ENCODE data around the gene NCOA1. TPM values are rescaled to one million over a fixed set of nuclear protein-coding genes. Genes with fewer than 3 reads are reported as not detected.
"Not testable (repeated sequence)": the region's sequence is repeated elsewhere in the genome, so short reads cannot be mapped to it uniquely, and the experiment has no call there.

Gene NCOA1
- polyA plus RNA-seq, 3 donors = 7.3 to 30.2 (median 10.2) TPM

GRCh38 chr2:24548058-24548457 is 57.0 kb downstream of the NCOA1 start:
- Histone ChIP-seq H2AFZ (ENCODE audit: insufficient read depth, low read depth, low read length, poor library complexity, severe bottlenecking) (no peak overlapping the region), H3K36me3 (replicated peaks in 1 of 2; ENCODE audit: control insufficient read depth in 1 of 2, insufficient read depth in 2 of 2, low read length in 2 of 2) (no peaks in the 10 kb centered on the region), H4K20me1 (ENCODE audit: insufficient read depth, low read length) (peaks cover 94% of the 10 kb centered on the region), H3K4me2 (replicated peaks; ENCODE audit: extremely low read depth, low read length, poor library complexity, severe bottlenecking) (no peak overlapping the region), H3K27ac (ENCODE audit: low read depth in 1 of 2, low read length in 2 of 2) (no peak overlapping the region), H3K9me3 (replicated peaks in 1 of 2; ENCODE audit: control insufficient read depth in 1 of 2, insufficient read depth in 1 of 2, low read length in 2 of 2) (peaks cover 0 to 32% of the 10 kb centered on the region in 2 donors), H3K9ac (ENCODE audit: insufficient read depth, low read length, poor library complexity, severe bottlenecking) (no peak overlapping the region), H3K79me2 (ENCODE audit: insufficient read depth, low read length) (peaks cover 7% of the 10 kb centered on the region), H3K27me3 (ENCODE audit: control insufficient read depth in 2 of 2, insufficient read depth in 2 of 2, low read length in 2 of 2) (no peaks in the 10 kb centered on the region), H3K4me3 (replicated peaks in 1 of 3; ENCODE audit: low read depth in 2 of 3, low read length in 3 of 3) (no peak overlapping the region), H3K4me1 (ENCODE audit: control insufficient read depth in 1 of 2, insufficient read depth in 2 of 2, low read length in 2 of 2) (no peaks in the 10 kb centered on the region)
- TF ChIP-seq CTCF (IDR thresholded peaks at IDR 0.05) = no peak
- Mint-ChIP-seq H3K27ac (no peak overlapping the region), H3K9me3 (peaks cover 17 to 35% (median 18%) of the 10 kb centered on the region in 7 donors), H3K27me3 (ENCODE audit: low read depth in 3 of 3) (no peaks in the 10 kb centered on the region), H3K4me3 (no peak overlapping the region), H3K36me3 (peaks cover 3 to 8% of the 10 kb centered on the region in 2 donors), H3K4me1 (peaks cover 15% of the 10 kb centered on the region)
- DNase-seq = no peak
- WGBS (ENCODE audit: insufficient coverage) = 100% methylated on average over 1 of the region's 4 CpGs
- intact Hi-C loops (cut with micrococcal nuclease) = no loop called here

- Histone ChIP-seq H4K20me1 (ENCODE audit: insufficient read depth, low read length) (peaks cover 93% of the 10 kb centered on the region), H3K79me2 (ENCODE audit: insufficient read depth, low read length) (peaks cover 25% of the 10 kb centered on the region), H3K9me3 (replicated peaks in 1 of 2; ENCODE audit: control insufficient read depth in 1 of 2, insufficient read depth in 1 of 2, low read length in 2 of 2) (peaks cover 4 to 26% of the 10 kb centered on the region in 2 donors)
- Mint-ChIP-seq H3K36me3 (peaks cover 9 to 15% of the 10 kb centered on the region in 2 donors), H3K9me3 (peaks cover 15 to 24% (median 17%) of the 10 kb centered on the region in 7 donors), H3K4me1 (peaks cover 12% of the 10 kb centered on the region)
- peak in 1 of 3 donors; percentile 39 for DNase-seq
- H3K27ac Mint-ChIP-seq; H3K9ac ChIP-seq (ENCODE audit: insufficient read depth, low read length, poor library complexity, severe bottlenecking); H3K4me3 ChIP-seq (replicated peaks in 1 of 3; ENCODE audit: low read depth in 2 of 3, low read length in 3 of 3); H3K4me3 Mint-ChIP-seq; H3K27me3 ChIP-seq (ENCODE audit: control insufficient read depth in 2 of 2, insufficient read depth in 2 of 2, low read length in 2 of 2); H3K27me3 Mint-ChIP-seq (ENCODE audit: low read depth in 3 of 3); H3K36me3 ChIP-seq (replicated peaks in 1 of 2; ENCODE audit: control insufficient read depth in 1 of 2, insufficient read depth in 2 of 2, low read length in 2 of 2); H3K4me2 ChIP-seq (replicated peaks; ENCODE audit: extremely low read depth, low read length, poor library complexity, severe bottlenecking); H3K4me1 ChIP-seq (ENCODE audit: control insufficient read depth in 1 of 2, insufficient read depth in 2 of 2, low read length in 2 of 2); intact Hi-C loops (cut with micrococcal nuclease); H2AFZ ChIP-seq (ENCODE audit: insufficient read depth, low read depth, low read length, poor library complexity, severe bottlenecking); H3K27ac ChIP-seq (ENCODE audit: low read depth in 1 of 2, low read length in 2 of 2): not testable (repeated sequence)
- WGBS (ENCODE audit: insufficient coverage) = no CpG with 5 or more reads among the region's 2 CpGs
Observed at GRCh38 chr2:24550301-24550700, 59.2 kb downstream of the NCOA1 start.

All from CD14-positive monocyte (primary cell).